Measurements from ENCODE around the gene CDC42EP1. TPM values are rescaled to one million over a fixed set of nuclear protein-coding genes. Genes with fewer than 3 reads are reported as not detected.

Gene CDC42EP1
- polyA plus RNA-seq (ENCODE audit: insufficient read length in 3 of 3): 10 to 100 TPM; 45.0 to 59.7 (median 58.2) TPM
- long read RNA-seq, donor 1, transcript CDC42EP1-201 (3 exons, 2,181 nt): major isoform, 29 of 36 reads
- long read RNA-seq, donor 1, partial matches to known transcripts: 7 of 36 reads
- long read RNA-seq, donor 1, other reads (novel, unspliced or antisense): 0 of 36 reads
- long read RNA-seq, donor 2, transcript CDC42EP1-201 (3 exons, 2,181 nt): major isoform, 41 of 76 reads
- long read RNA-seq, donor 2, partial matches to known transcripts: 35 of 76 reads
- long read RNA-seq, donor 2, other reads (novel, unspliced or antisense): 0 of 76 reads
- long read RNA-seq, donor 3, transcript CDC42EP1-201 (3 exons, 2,181 nt): major isoform, 31 of 118 reads
- long read RNA-seq, donor 3, partial matches to known transcripts: 77 of 118 reads
- long read RNA-seq, donor 3, other reads (novel, unspliced or antisense): 9 of 118 reads
- long read RNA-seq, donor 4, transcript CDC42EP1-201 (3 exons, 2,181 nt): major isoform, 50 of 80 reads
- long read RNA-seq, donor 4, partial matches to known transcripts: 28 of 80 reads
- long read RNA-seq, donor 4, other reads (novel, unspliced or antisense): 0 of 80 reads
- long read RNA-seq, donor 5, transcript CDC42EP1-201 (3 exons, 2,181 nt): major isoform, 12 of 48 reads
- long read RNA-seq, donor 5, partial matches to known transcripts: 35 of 48 reads
- long read RNA-seq, donor 5, other reads (novel, unspliced or antisense): 0 of 48 reads
- long read RNA-seq, donor 6, transcript CDC42EP1-201 (3 exons, 2,181 nt): major isoform, 32 of 165 reads
- long read RNA-seq, donor 6, partial matches to known transcripts: 59 of 165 reads
- long read RNA-seq, donor 6, other reads (novel, unspliced or antisense): 74 of 165 reads
- long read RNA-seq, donor 7, transcript CDC42EP1-201 (3 exons, 2,181 nt): major isoform, 37 of 152 reads
- long read RNA-seq, donor 7, partial matches to known transcripts: 113 of 152 reads
- long read RNA-seq, donor 7, other reads (novel, unspliced or antisense): 0 of 152 reads
- long read RNA-seq, donor 8, transcript CDC42EP1-201 (3 exons, 2,181 nt): major isoform, 30 of 65 reads
- long read RNA-seq, donor 8, partial matches to known transcripts: 35 of 65 reads
- long read RNA-seq, donor 8, other reads (novel, unspliced or antisense): 0 of 65 reads
- long read RNA-seq, donor 9, transcript CDC42EP1-201 (3 exons, 2,181 nt): major isoform, 44 of 90 reads
- long read RNA-seq, donor 9, partial matches to known transcripts: 46 of 90 reads
- long read RNA-seq, donor 9, other reads (novel, unspliced or antisense): 0 of 90 reads
- long read RNA-seq, donor 10, transcript CDC42EP1-201 (3 exons, 2,181 nt): major isoform, 33 of 117 reads
- long read RNA-seq, donor 10, partial matches to known transcripts: 84 of 117 reads
- long read RNA-seq, donor 10, other reads (novel, unspliced or antisense): 0 of 117 reads
- long read RNA-seq, donor 11, transcript CDC42EP1-201 (3 exons, 2,181 nt): major isoform, 29 of 106 reads
- long read RNA-seq, donor 11, partial matches to known transcripts: 76 of 106 reads
- long read RNA-seq, donor 11, other reads (novel, unspliced or antisense): 0 of 106 reads
- long read RNA-seq, donor 12, transcript CDC42EP1-201 (3 exons, 2,181 nt): major isoform, 51 of 186 reads
- long read RNA-seq, donor 12, partial matches to known transcripts: 135 of 186 reads
- long read RNA-seq, donor 12, other reads (novel, unspliced or antisense): 0 of 186 reads
- long read RNA-seq, donor 13, transcript CDC42EP1-201 (3 exons, 2,181 nt): major isoform, 16 of 103 reads
- long read RNA-seq, donor 13, partial matches to known transcripts: 86 of 103 reads
- long read RNA-seq, donor 13, other reads (novel, unspliced or antisense): 0 of 103 reads
- long read RNA-seq, donor 14, transcript CDC42EP1-201 (3 exons, 2,181 nt): major isoform, 49 of 216 reads
- long read RNA-seq, donor 14, partial matches to known transcripts: 166 of 216 reads
- long read RNA-seq, donor 14, other reads (novel, unspliced or antisense): 0 of 216 reads
- long read RNA-seq, donor 15, transcript CDC42EP1-201 (3 exons, 2,181 nt): major isoform, 45 of 102 reads
- long read RNA-seq, donor 15, partial matches to known transcripts: 57 of 102 reads
- long read RNA-seq, donor 15, other reads (novel, unspliced or antisense): 0 of 102 reads
- long read RNA-seq, donor 16, transcript CDC42EP1-201 (3 exons, 2,181 nt): major isoform, 35 of 89 reads
- long read RNA-seq, donor 16, partial matches to known transcripts: 46 of 89 reads
- long read RNA-seq, donor 16, other reads (novel, unspliced or antisense): 5 of 89 reads

- no peak for DNase-seq
Observed at GRCh38 chr22:37559901-37560607, at the start of gene CDC42EP1. TSS of gene CDC42EP1 (plus strand) at chr22:37560480. CDS start at chr22:37566350, 5,870 bp downstream.

GRCh38 chr22:37511395-37512104 is 48.7 kb upstream of the CDC42EP1 start:
- DNase-seq: no peak

- no peak for DNase-seq
Observed at GRCh38 chr22:37514526-37515051, 45.7 kb upstream of the CDC42EP1 start.

- no peak for DNase-seq
Observed at GRCh38 chr22:37515901-37516300, 44.4 kb upstream of the CDC42EP1 start.

- DNase-seq: no peak
Observed at GRCh38 chr22:37516456-37516855, 43.8 kb upstream of the CDC42EP1 start.

GRCh38 chr22:37517826-37518450 is 42.3 kb upstream of the CDC42EP1 start:
- DNase-seq: no peak

- no peak for DNase-seq
Observed at GRCh38 chr22:37518509-37519267, 41.6 kb upstream of the CDC42EP1 start.

- no peak for DNase-seq
Observed at GRCh38 chr22:37519268-37520195, 40.7 kb upstream of the CDC42EP1 start, which contains the start of gene CARD10. TSS of gene CARD10 (minus strand) at chr22:37519415. CDS start at chr22:37519200, 215 bp downstream.

GRCh38 chr22:37520776-37521191 is 39.5 kb upstream of the CDC42EP1 start:
- DNase-seq: no peak

- no peak for DNase-seq
Observed at GRCh38 chr22:37521236-37521739, 39.0 kb upstream of the CDC42EP1 start.

GRCh38 chr22:37522482-37522881 is 37.8 kb upstream of the CDC42EP1 start:
- DNase-seq: no peak

- DNase-seq: no peak
Observed at GRCh38 chr22:37525073-37525745, 35.1 kb upstream of the CDC42EP1 start.

GRCh38 chr22:37525746-37526350 is 34.4 kb upstream of the CDC42EP1 start:
- DNase-seq: no peak

GRCh38 chr22:37526376-37526775 is 33.9 kb upstream of the CDC42EP1 start:
- DNase-seq: no peak
